Adrenal gland (tissue), 5 donors: ENCODE measurements around the gene SMYD2.

Source experiments
- CTCF ChIP-seq, 6 experiments: fragments of 450-650 bp in 4 of 6; fragments of 200-600 bp in 2 of 6; sonication (generic) in 1 of 6; IDR thresholded peaks; 1 replicate in 5 of 6; 2 replicates in 1 of 6; pipeline versions ENCODE4 v1.5.1 to v1.8.0; 2016 to 2021; ENCODE audit warnings: antibody characterized with exemption in 6 of 6, mild to moderate bottlenecking in 2 of 6, moderate library complexity in 1 of 6
- POLR2A ChIP-seq, 2 donors: fragments of 450-650 bp; IDR thresholded peaks; one replicate each; pipeline ENCODE4 v1.6.1; 2017; ENCODE audit warnings: antibody characterized with exemption in 2 of 2, mild to moderate bottlenecking in 2 of 2, moderate library complexity in 1 of 2
- donor health status: DM: no; HTN: no; CAD: no.

- no peak for TF ChIP-seq CTCF (IDR thresholded peaks at IDR 0.05)
- TF ChIP-seq POLR2A (IDR thresholded peaks at IDR 0.05) = no peak
These were observed 49.8 kb downstream of the SMYD2 start for GRCh38 chr1:214330715-214331114.
